Liver (tissue), 9 donors: Measurements from ENCODE around the gene CCM2. TPM values are rescaled to one million over a fixed set of nuclear protein-coding genes. Genes with fewer than 3 reads are reported as not detected.

Source experiments
- DNase-seq: peaks from one replicate; pipeline ENCODE4 v3.0.0-alpha.2; 2017; ENCODE audit warnings: low spot score
- H3K27ac ChIP-seq, 2 donors: one replicate each; pipeline ENCODE4 v1.7.0; 2013; ENCODE audit warnings: inconsistent platforms in 2 of 2, low read length in 2 of 2, control low read depth in 1 of 2, low read depth in 1 of 2, mild to moderate bottlenecking in 1 of 2
- H3K27me3 ChIP-seq, 4 donors: one replicate each; pipeline versions ENCODE4 v1.6.1 to v1.7.0; 2013; ENCODE audit warnings: low read length in 3 of 4, inconsistent platforms in 1 of 4, mild to moderate bottlenecking in 1 of 4, moderate library complexity in 1 of 4; ENCODE audit not compliant: control insufficient read depth in 4 of 4, insufficient read depth in 4 of 4
- H3K36me3 ChIP-seq, 4 donors: one replicate each; pipeline versions ENCODE4 v1.6.1 to v1.7.0; 2013; ENCODE audit warnings: low read length in 3 of 4, mild to moderate bottlenecking in 3 of 4, low read depth in 1 of 4, moderate library complexity in 1 of 4; ENCODE audit not compliant: control insufficient read depth in 4 of 4, insufficient read depth in 3 of 4
- H3K4me1 ChIP-seq, 4 donors: one replicate each; pipeline versions ENCODE4 v1.6.1 to v1.7.0; 2013; ENCODE audit warnings: low read length in 3 of 4, mild to moderate bottlenecking in 3 of 4, moderate library complexity in 1 of 4; ENCODE audit not compliant: control insufficient read depth in 4 of 4, insufficient read depth in 4 of 4
- H3K4me3 ChIP-seq, 3 donors: one replicate each; pipeline versions ENCODE4 v1.6.1 to v1.7.0; 2013; ENCODE audit warnings: low read length in 3 of 3, control low read depth in 1 of 3, low read depth in 1 of 3, mild to moderate bottlenecking in 1 of 3
- H3K9ac ChIP-seq, 2 donors: one replicate each; pipeline ENCODE4 v1.7.0; 2013; ENCODE audit warnings: low read length in 2 of 2, mild to moderate bottlenecking in 2 of 2, moderate library complexity in 2 of 2, control low read depth in 1 of 2, low read depth in 1 of 2
- H3K9me3 ChIP-seq, 4 donors: one replicate each; pipeline versions ENCODE4 v1.6.1 to v1.7.0; 2013; ENCODE audit warnings: low read length in 3 of 4; ENCODE audit not compliant: control insufficient read depth in 4 of 4
- EGR1 ChIP-seq, 2 donors: IDR thresholded peaks; 2 replicates each; pipeline ENCODE4 v1.6.1; 2016 to 2018; ENCODE audit warnings: antibody characterized with exemption in 2 of 2, low read depth in 2 of 2
- FOXA1 ChIP-seq: IDR thresholded peaks from 2 replicates; pipeline ENCODE4 v1.6.1; 2016; ENCODE audit warnings: antibody characterized with exemption
- FOXA2 ChIP-seq: IDR thresholded peaks from 2 replicates; pipeline ENCODE4 v1.6.1; 2016; ENCODE audit warnings: antibody characterized with exemption
- GABPA ChIP-seq, 2 donors: IDR thresholded peaks in 1 of 2; conservative IDR thresholded peaks in 1 of 2; 2 replicates each; pipeline ENCODE4 v1.6.1; 2016; ENCODE audit warnings: antibody characterized with exemption in 2 of 2, mild to moderate bottlenecking in 1 of 2, moderate library complexity in 1 of 2
- HNF4A ChIP-seq, 2 donors: conservative IDR thresholded peaks; 2 replicates each; pipeline ENCODE4 v1.6.1; 2016; ENCODE audit warnings: antibody characterized with exemption in 2 of 2, mild to moderate bottlenecking in 2 of 2
- HNF4G ChIP-seq: IDR thresholded peaks from 2 replicates; pipeline ENCODE4 v1.6.1; 2016; ENCODE audit warnings: antibody characterized with exemption
- JUND ChIP-seq, 2 donors: IDR thresholded peaks; 2 replicates each; pipeline ENCODE4 v1.6.1; 2016; ENCODE audit warnings: antibody characterized with exemption in 2 of 2
- NR2F2 ChIP-seq: IDR thresholded peaks from 2 replicates; pipeline ENCODE4 v1.6.1; 2016; ENCODE audit warnings: antibody characterized with exemption
- RAD21 ChIP-seq, 2 donors: IDR thresholded peaks; 2 replicates each; pipeline ENCODE4 v1.6.1; 2016; ENCODE audit warnings: antibody characterized with exemption in 2 of 2, mild to moderate bottlenecking in 2 of 2
- RXRA ChIP-seq, 2 donors: IDR thresholded peaks; 2 replicates each; pipeline ENCODE4 v1.6.1; 2017 to 2018; ENCODE audit warnings: antibody characterized with exemption in 2 of 2, mild to moderate bottlenecking in 1 of 2
- SP1 ChIP-seq: IDR thresholded peaks from 2 replicates; pipeline ENCODE4 v1.6.1; 2018; ENCODE audit warnings: antibody characterized with exemption, mild to moderate bottlenecking
- TAF1 ChIP-seq: conservative IDR thresholded peaks from 2 replicates; pipeline ENCODE4 v1.6.1; 2016; ENCODE audit warnings: antibody characterized with exemption, mild to moderate bottlenecking
- YY1 ChIP-seq: IDR thresholded peaks from 2 replicates; pipeline ENCODE4 v1.6.1; 2016; ENCODE audit warnings: antibody characterized with exemption, mild to moderate bottlenecking
- WGBS: extraction: QIAGEN DNeasy Blood & Tissue Kit; methylation state at CpG from one replicate; pipeline ENCODE4 v1.1.7; 2013; 5-methylcytosine and 5-hydroxymethylcytosine counted together
- polyA plus RNA-seq, 2 donors: library from polyadenylated mRNA; stranded (reverse) in 1 of 2; unstranded in 1 of 2; fragments of 200-250 nt in 1 of 2; fragments of >200 nt in 1 of 2; fragmentation: Nextera tagmentation in 1 of 2; extraction: Ambion mirVana in 1 of 2; gene quantifications; one replicate each; pipeline versions ENCODE4 v1.2.1 to v1.2.3, GENCODE V29; 2013 to 2015
- total RNA-seq, 2 donors: library from RNA; depleted of rRNA; stranded (reverse); fragments of >200 nt; gene quantifications; one replicate each; pipeline ENCODE4 v1.2.3, GENCODE V29; 2014
- TF ChIP-seq, protein P1 (sequence below): fragments of 150-350 bp; IDR thresholded peaks from 2 replicates; pipeline ENCODE4 v1.5.1; 2017; ENCODE audit warnings: improper control_type of control experiment, low read depth, low read length; ENCODE audit not compliant: missing input control
- TF ChIP-seq, protein P2 (sequence below): IDR thresholded peaks from 2 replicates; pipeline ENCODE4 v1.6.1; 2016; ENCODE audit warnings: antibody characterized with exemption, mild to moderate bottlenecking
- TF ChIP-seq, protein P3 (sequence below): IDR thresholded peaks from 2 replicates; pipeline ENCODE4 v1.6.1; 2016; ENCODE audit warnings: antibody characterized with exemption
- TF ChIP-seq, protein P4 (sequence below): IDR thresholded peaks from 2 replicates; pipeline ENCODE4 v1.6.1; 2016; ENCODE audit warnings: antibody characterized with exemption
- TF ChIP-seq, protein P5 (sequence below): IDR thresholded peaks from 2 replicates; pipeline ENCODE4 v1.6.1; 2016; ENCODE audit warnings: antibody characterized with exemption
- donor health status: healthy.
- donor health status: healthy.
- donor health status: healthy.
- donor health status: healthy.
- donor health status: healthy.

CCM2 gene
- total and polyA plus RNA-seq, 4 donors, result 26.3 to 65.0 (median 47.5) TPM

DNA sequence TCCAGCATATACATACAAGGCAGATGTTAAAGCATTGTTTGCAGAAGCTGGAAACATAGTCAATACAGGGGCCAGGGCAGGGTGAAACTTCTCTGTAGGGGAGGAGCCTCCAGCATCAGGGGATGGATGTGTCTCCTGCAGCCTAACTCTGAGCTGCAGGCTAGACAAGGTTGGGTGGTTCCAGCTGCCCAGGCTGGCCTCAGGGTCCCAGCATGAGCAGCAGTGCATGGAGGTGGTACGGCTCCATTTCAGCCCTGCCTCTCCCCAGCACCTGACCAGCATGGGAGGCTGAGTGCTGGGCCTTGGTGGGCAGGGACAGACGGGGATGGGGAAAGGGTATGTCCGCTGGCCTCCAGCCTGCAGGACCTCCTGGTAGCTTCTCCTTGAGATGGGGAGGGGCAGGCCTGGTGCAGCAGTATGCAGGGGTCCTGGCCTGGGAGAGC is 118.9 kb downstream of the CCM2 start:
- 94% methylated on average over 3 of the region's 3 CpGs for WGBS
- no peak overlapping the region for H3K4me3 ChIP-seq
- no peaks in the 10 kb centered on the region for H3K9me3 ChIP-seq
- TF ChIP-seq HNF4A (conservative IDR thresholded peaks at IDR 0.05), result no peak
- TF ChIP-seq NR2F2, result no peak
- TF ChIP-seq, protein P1, sequence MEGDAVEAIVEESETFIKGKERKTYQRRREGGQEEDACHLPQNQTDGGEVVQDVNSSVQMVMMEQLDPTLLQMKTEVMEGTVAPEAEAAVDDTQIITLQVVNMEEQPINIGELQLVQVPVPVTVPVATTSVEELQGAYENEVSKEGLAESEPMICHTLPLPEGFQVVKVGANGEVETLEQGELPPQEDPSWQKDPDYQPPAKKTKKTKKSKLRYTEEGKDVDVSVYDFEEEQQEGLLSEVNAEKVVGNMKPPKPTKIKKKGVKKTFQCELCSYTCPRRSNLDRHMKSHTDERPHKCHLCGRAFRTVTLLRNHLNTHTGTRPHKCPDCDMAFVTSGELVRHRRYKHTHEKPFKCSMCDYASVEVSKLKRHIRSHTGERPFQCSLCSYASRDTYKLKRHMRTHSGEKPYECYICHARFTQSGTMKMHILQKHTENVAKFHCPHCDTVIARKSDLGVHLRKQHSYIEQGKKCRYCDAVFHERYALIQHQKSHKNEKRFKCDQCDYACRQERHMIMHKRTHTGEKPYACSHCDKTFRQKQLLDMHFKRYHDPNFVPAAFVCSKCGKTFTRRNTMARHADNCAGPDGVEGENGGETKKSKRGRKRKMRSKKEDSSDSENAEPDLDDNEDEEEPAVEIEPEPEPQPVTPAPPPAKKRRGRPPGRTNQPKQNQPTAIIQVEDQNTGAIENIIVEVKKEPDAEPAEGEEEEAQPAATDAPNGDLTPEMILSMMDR, result no peak
- TF ChIP-seq EGR1 (IDR thresholded peaks at IDR 0.05; ENCODE audit: low read depth in 2 of 2), result no peak
- TF ChIP-seq GABPA (IDR thresholded peaks at IDR 0.05 in 1 of 2, conservative IDR thresholded peaks at IDR 0.05 in 1 of 2), result no peak
- TF ChIP-seq, protein P2, sequence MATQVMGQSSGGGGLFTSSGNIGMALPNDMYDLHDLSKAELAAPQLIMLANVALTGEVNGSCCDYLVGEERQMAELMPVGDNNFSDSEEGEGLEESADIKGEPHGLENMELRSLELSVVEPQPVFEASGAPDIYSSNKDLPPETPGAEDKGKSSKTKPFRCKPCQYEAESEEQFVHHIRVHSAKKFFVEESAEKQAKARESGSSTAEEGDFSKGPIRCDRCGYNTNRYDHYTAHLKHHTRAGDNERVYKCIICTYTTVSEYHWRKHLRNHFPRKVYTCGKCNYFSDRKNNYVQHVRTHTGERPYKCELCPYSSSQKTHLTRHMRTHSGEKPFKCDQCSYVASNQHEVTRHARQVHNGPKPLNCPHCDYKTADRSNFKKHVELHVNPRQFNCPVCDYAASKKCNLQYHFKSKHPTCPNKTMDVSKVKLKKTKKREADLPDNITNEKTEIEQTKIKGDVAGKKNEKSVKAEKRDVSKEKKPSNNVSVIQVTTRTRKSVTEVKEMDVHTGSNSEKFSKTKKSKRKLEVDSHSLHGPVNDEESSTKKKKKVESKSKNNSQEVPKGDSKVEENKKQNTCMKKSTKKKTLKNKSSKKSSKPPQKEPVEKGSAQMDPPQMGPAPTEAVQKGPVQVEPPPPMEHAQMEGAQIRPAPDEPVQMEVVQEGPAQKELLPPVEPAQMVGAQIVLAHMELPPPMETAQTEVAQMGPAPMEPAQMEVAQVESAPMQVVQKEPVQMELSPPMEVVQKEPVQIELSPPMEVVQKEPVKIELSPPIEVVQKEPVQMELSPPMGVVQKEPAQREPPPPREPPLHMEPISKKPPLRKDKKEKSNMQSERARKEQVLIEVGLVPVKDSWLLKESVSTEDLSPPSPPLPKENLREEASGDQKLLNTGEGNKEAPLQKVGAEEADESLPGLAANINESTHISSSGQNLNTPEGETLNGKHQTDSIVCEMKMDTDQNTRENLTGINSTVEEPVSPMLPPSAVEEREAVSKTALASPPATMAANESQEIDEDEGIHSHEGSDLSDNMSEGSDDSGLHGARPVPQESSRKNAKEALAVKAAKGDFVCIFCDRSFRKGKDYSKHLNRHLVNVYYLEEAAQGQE, result no peak
- no peak for TF ChIP-seq RAD21 (IDR thresholded peaks at IDR 0.05)
- no peak for TF ChIP-seq TAF1
- TF ChIP-seq FOXA1, result no peak
- TF ChIP-seq JUND (IDR thresholded peaks at IDR 0.05), result no peak
- TF ChIP-seq RXRA (IDR thresholded peaks at IDR 0.05), result no peak
- TF ChIP-seq SP1, result no peak
- TF ChIP-seq, protein P3, sequence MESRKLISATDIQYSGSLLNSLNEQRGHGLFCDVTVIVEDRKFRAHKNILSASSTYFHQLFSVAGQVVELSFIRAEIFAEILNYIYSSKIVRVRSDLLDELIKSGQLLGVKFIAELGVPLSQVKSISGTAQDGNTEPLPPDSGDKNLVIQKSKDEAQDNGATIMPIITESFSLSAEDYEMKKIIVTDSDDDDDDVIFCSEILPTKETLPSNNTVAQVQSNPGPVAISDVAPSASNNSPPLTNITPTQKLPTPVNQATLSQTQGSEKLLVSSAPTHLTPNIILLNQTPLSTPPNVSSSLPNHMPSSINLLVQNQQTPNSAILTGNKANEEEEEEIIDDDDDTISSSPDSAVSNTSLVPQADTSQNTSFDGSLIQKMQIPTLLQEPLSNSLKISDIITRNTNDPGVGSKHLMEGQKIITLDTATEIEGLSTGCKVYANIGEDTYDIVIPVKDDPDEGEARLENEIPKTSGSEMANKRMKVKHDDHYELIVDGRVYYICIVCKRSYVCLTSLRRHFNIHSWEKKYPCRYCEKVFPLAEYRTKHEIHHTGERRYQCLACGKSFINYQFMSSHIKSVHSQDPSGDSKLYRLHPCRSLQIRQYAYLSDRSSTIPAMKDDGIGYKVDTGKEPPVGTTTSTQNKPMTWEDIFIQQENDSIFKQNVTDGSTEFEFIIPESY, result no peak
- TF ChIP-seq, protein P4, sequence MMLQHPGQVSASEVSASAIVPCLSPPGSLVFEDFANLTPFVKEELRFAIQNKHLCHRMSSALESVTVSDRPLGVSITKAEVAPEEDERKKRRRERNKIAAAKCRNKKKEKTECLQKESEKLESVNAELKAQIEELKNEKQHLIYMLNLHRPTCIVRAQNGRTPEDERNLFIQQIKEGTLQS, result no peak
- no peak for TF ChIP-seq HNF4G
- TF ChIP-seq FOXA2, result no peak
- TF ChIP-seq, protein P5, sequence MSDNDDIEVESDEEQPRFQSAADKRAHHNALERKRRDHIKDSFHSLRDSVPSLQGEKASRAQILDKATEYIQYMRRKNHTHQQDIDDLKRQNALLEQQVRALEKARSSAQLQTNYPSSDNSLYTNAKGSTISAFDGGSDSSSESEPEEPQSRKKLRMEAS, result no peak
- TF ChIP-seq YY1, result no peak
- H3K27ac ChIP-seq, result no peak overlapping the region
- no peak for DNase-seq
- no peaks in the 10 kb centered on the region for H3K27me3 ChIP-seq
- no peak overlapping the region for H3K9ac ChIP-seq
- no peaks in the 10 kb centered on the region for H3K36me3 ChIP-seq
- H3K4me1 ChIP-seq, result no peaks in the 10 kb centered on the region
